DOHH2 (cell line): ENCODE data around the gene DIS3L.

ENCODE experiments used
- H3F3A ChIP-seq: fragments of 200-600 bp; sonication (generic), shearing (Covaris generic); 2 replicates; pipeline ENCODE4 v1.6.0; 2016; ENCODE audit warnings: antibody characterized with exemption, mild to moderate bottlenecking; ENCODE audit not compliant: control insufficient read depth, insufficient read depth
- H3K27ac ChIP-seq: fragments of 200-600 bp; sonication (generic); 2 replicates; pipeline ENCODE4 v1.5.1; 2014; ENCODE audit warnings: low read depth, mild to moderate bottlenecking, low read length, moderate library complexity
- H3K27me3 ChIP-seq: fragments of 200-600 bp; sonication (generic); 2 replicates; pipeline ENCODE4 v1.6.1; 2014; ENCODE audit warnings: mild to moderate bottlenecking, low read length, mixed read lengths; ENCODE audit not compliant: control insufficient read depth
- H3K36me3 ChIP-seq: fragments of 200-600 bp; sonication (generic); 2 replicates; pipeline ENCODE4 v1.6.1; 2014; ENCODE audit warnings: mild to moderate bottlenecking, low read length, moderate library complexity, mixed read lengths; ENCODE audit not compliant: control insufficient read depth
- H3K4me1 ChIP-seq: fragments of 200-600 bp; sonication (generic); 2 replicates; pipeline ENCODE4 v1.6.1; 2014; ENCODE audit warnings: mild to moderate bottlenecking, low read length, mixed read lengths; ENCODE audit not compliant: control insufficient read depth
- H3K4me2 ChIP-seq: fragments of 200-600 bp; sonication (generic); 2 replicates; pipeline ENCODE4 v1.6.0; 2014; ENCODE audit warnings: mild to moderate bottlenecking, low read length, moderate library complexity
- H3K4me3 ChIP-seq: fragments of 200-600 bp; sonication (generic); 2 replicates; pipeline ENCODE4 v1.5.1; 2014; ENCODE audit warnings: mild to moderate bottlenecking, low read length, mixed read lengths
- H3K79me2 ChIP-seq: fragments of 200-600 bp; sonication (generic); 2 replicates; pipeline ENCODE4 v1.6.1; 2014; ENCODE audit warnings: mild to moderate bottlenecking, low read length, mixed read lengths; ENCODE audit not compliant: control insufficient read depth
- H3K9me2 ChIP-seq: fragments of 200-600 bp; sonication (generic); replicated peaks from 2 replicates; pipeline ENCODE4 v1.6.1; 2014; ENCODE audit warnings: mild to moderate bottlenecking, low read length, mixed read lengths; ENCODE audit not compliant: control insufficient read depth
- H3K9me3 ChIP-seq: fragments of 200-600 bp; sonication (generic); 2 replicates; pipeline ENCODE4 v1.6.1; 2014; ENCODE audit warnings: antibody characterized with exemption, low read length, mixed read lengths; ENCODE audit not compliant: control insufficient read depth, insufficient read depth
- H4K20me1 ChIP-seq: fragments of 200-600 bp; sonication (generic); 2 replicates; pipeline ENCODE4 v1.6.0; 2014; ENCODE audit warnings: low read depth, mild to moderate bottlenecking, antibody characterized with exemption, low read length, moderate library complexity; ENCODE audit not compliant: control insufficient read depth, insufficient read depth
- CTCF ChIP-seq: fragments of 200-600 bp; sonication (generic); IDR thresholded peaks from one replicate; pipeline ENCODE4 v1.5.1; 2014; ENCODE audit warnings: antibody characterized with exemption, mild to moderate bottlenecking, low read depth, low read length; ENCODE audit not compliant: poor library complexity, severe bottlenecking
- EZH2phosphoT487 ChIP-seq: fragments of 200-600 bp; sonication (generic); IDR thresholded peaks from 2 replicates; pipeline ENCODE4 v1.6.1; 2017; ENCODE audit warnings: borderline replicate concordance, mild to moderate bottlenecking, antibody characterized with exemption, low read length, moderate library complexity, mixed read lengths

The DIS3L gene

GRCh38 chr15:66288093-66288492, 5.3 kb upstream of the DIS3L start:
- Histone ChIP-seq H3K4me3 (no peak overlapping the region), H3F3A (peaks cover 5% of the 10 kb centered on the region; the same call in 1 of the 2 replicates), H3K9me2 (no peaks in the 10 kb centered on the region), H4K20me1 (no peaks in the 10 kb centered on the region), H3K36me3 (peaks cover 9% of the 10 kb centered on the region), H3K79me2 (peaks cover 20% of the 10 kb centered on the region), H3K9me3 (no peaks in the 10 kb centered on the region), H3K27ac (no peak overlapping the region), H3K4me1 (peaks cover 44% of the 10 kb centered on the region), H3K27me3 (no peaks in the 10 kb centered on the region), H3K4me2 (peak overlapping the region; percentile 15; the same call in 1 of the 2 replicates)
- no peak for TF ChIP-seq EZH2phosphoT487
- TF ChIP-seq CTCF, result no peak

- Histone ChIP-seq H3K4me2 (no peak overlapping the region), H3K4me3 (no peak overlapping the region), H3K79me2 (peaks cover 22% of the 10 kb centered on the region), H3K9me3 (no peaks in the 10 kb centered on the region), H3K27me3 (no peaks in the 10 kb centered on the region), H3K4me1 (peaks cover 44% of the 10 kb centered on the region), H3K9me2 (no peaks in the 10 kb centered on the region), H3F3A (peaks cover 5% of the 10 kb centered on the region; the same call in 1 of the 2 replicates), H3K36me3 (peaks cover 9% of the 10 kb centered on the region), H4K20me1 (no peaks in the 10 kb centered on the region), H3K27ac (no peak overlapping the region)
- TF ChIP-seq EZH2phosphoT487, result no peak
- TF ChIP-seq CTCF, result no peak
These were observed 4.7 kb upstream of the DIS3L start for GRCh38 chr15:66288551-66289185.

- Histone ChIP-seq H3K79me2 (peaks cover 34% of the 10 kb centered on the region), H3K4me2 (no peak overlapping the region), H3K27me3 (no peaks in the 10 kb centered on the region), H3K4me1 (peaks cover 54% of the 10 kb centered on the region), H3K27ac (no peak overlapping the region), H3F3A (peaks cover 12% of the 10 kb centered on the region), H3K36me3 (peaks cover 17% of the 10 kb centered on the region), H3K4me3 (no peak overlapping the region), H3K9me2 (no peaks in the 10 kb centered on the region), H4K20me1 (no peaks in the 10 kb centered on the region), H3K9me3 (no peaks in the 10 kb centered on the region)
- TF ChIP-seq EZH2phosphoT487 (no peak), CTCF (no peak)
These were observed 3.4 kb upstream of the DIS3L start for GRCh38 chr15:66290007-66290406.
